T-helper 17 cell (primary cell): ENCODE data around the gene TPPP. TPM values are rescaled to one million over a fixed set of nuclear protein-coding genes. Genes with fewer than 3 reads are reported as not detected.

Experiments used
- ATAC-seq: fragments of 150-1000 bp; cut with Tn5 transposase; 2 replicates; pipeline ENCODE4 v1.10.0; 2021; ENCODE audit warnings: mild to moderate bottlenecking, moderate library complexity
- DNase-seq, 3 donors: peaks; one replicate each; pipeline versions ENCODE4 v3.0.0 to v3.0.0-alpha.2; 2020 to 2021
- H3K9me3 ChIP-seq: one replicate; pipeline ENCODE4 v1.7.0; 2013; ENCODE audit warnings: low read length, mild to moderate bottlenecking; ENCODE audit not compliant: control insufficient read depth, poor library complexity, severe bottlenecking
- H3K27ac Mint-ChIP-seq: one replicate; pipeline ENCODE4 v1.8.0; 2022; ENCODE audit warnings: mild to moderate bottlenecking, moderate library complexity, mixed read lengths
- H3K27me3 Mint-ChIP-seq: one replicate; pipeline ENCODE4 v1.8.0; 2022; ENCODE audit warnings: mixed read lengths
- H3K36me3 Mint-ChIP-seq: one replicate; pipeline ENCODE4 v1.8.0; 2022; ENCODE audit warnings: low read depth, mixed read lengths
- H3K4me1 Mint-ChIP-seq: one replicate; pipeline ENCODE4 v1.8.0; 2022; ENCODE audit warnings: mild to moderate bottlenecking, mixed read lengths
- H3K4me3 Mint-ChIP-seq: one replicate; pipeline ENCODE4 v1.8.0; 2022; ENCODE audit warnings: mild to moderate bottlenecking, moderate library complexity, mixed read lengths
- total RNA-seq, 4 donors: library from RNA in 2 of 4; stranded (reverse) in 2 of 4; gene quantifications; one replicate each; pipeline ENCODE4 v1.2.3 and lab custom pipeline; 2022 to 2026

The TPPP gene
- total RNA-seq, 2 donors from 2014 or later = 17.3 to 35.4 TPM

GRCh38 chr5:622946-623522 is 70.1 kb downstream of the TPPP start:
- H3K27ac Mint-ChIP-seq = no peak overlapping the region
- peak overlapping the region; percentile 41 for H3K4me3 Mint-ChIP-seq
- H3K9me3 ChIP-seq = no peaks in the 10 kb centered on the region
- ATAC-seq = no peak
- H3K4me1 Mint-ChIP-seq = peaks cover 10% of the 10 kb centered on the region
- no peaks in the 10 kb centered on the region for H3K27me3 Mint-ChIP-seq
- peaks cover 6% of the 10 kb centered on the region for H3K36me3 Mint-ChIP-seq
- DNase-seq = peak in 1 of 3 donors; percentile 1

DNA sequence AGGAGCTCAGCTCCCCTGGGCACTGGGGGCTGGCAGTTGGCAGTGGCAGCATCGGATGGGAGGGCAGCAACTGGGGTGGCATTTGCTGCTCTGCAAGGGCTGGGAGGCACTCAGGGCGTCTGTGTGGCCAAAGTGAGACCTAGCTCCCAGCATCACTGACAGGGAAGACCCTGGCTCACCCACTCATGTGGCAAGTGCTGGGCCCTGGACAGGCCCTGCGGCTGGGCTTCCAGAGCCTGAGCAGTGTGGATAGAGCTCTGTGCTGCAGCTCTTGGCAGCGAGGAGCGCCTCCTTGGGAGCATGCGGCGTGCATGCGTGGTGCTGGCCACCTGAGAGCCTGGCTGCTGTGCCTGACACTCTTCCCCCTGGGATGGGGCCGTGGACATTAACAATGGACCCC is 70.8 kb downstream of the TPPP start:
- no peak overlapping the region for H3K27ac Mint-ChIP-seq
- peaks cover 13% of the 10 kb centered on the region for H3K4me1 Mint-ChIP-seq
- peaks cover 8% of the 10 kb centered on the region for H3K36me3 Mint-ChIP-seq
- no peak for ATAC-seq
- H3K4me3 Mint-ChIP-seq = no peak overlapping the region
- no peaks in the 10 kb centered on the region for H3K9me3 ChIP-seq
- no peaks in the 10 kb centered on the region for H3K27me3 Mint-ChIP-seq
- DNase-seq = peak in 1 of 3 donors; percentile 3

DNA sequence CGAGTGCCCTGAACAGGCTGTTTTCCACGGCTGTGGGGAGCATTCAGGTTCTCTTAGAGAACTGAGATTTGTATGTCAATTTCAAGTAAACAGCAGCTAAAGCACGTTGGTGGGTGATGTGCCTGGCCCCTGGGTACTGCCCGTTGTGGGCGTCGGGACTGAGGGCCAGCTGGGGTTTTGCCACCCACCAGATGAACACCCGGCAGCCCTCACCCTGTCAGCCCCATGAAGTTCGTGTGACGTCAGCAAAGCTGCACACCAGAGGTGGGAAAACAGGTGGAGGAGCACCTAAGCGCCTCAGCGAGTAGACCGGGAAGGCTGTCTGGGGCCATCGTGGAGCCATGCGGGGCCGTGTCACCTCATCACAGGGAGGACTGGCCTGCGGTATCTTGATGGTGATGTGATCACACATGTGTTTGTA is 71.8 kb downstream of the TPPP start:
- Mint-ChIP-seq H3K4me3 (no peak overlapping the region), H3K4me1 (peaks cover 14% of the 10 kb centered on the region), H3K27ac (no peak overlapping the region), H3K36me3 (peaks cover 8% of the 10 kb centered on the region), H3K27me3 (no peaks in the 10 kb centered on the region)
- H3K9me3 ChIP-seq = no peaks in the 10 kb centered on the region
- DNase-seq (peak in 1 of 3 donors; percentile 1), ATAC-seq (no peak)

GRCh38 chr5:620586-621180 is 72.5 kb downstream of the TPPP start:
- ATAC-seq (no peak), DNase-seq (peak in 1 of 3 donors; percentile 2)
- Mint-ChIP-seq H3K27ac (no peak overlapping the region), H3K36me3 (peaks cover 7% of the 10 kb centered on the region), H3K27me3 (no peaks in the 10 kb centered on the region), H3K4me1 (peaks cover 13% of the 10 kb centered on the region), H3K4me3 (no peak overlapping the region)
- H3K9me3 ChIP-seq = no peaks in the 10 kb centered on the region

DNA sequence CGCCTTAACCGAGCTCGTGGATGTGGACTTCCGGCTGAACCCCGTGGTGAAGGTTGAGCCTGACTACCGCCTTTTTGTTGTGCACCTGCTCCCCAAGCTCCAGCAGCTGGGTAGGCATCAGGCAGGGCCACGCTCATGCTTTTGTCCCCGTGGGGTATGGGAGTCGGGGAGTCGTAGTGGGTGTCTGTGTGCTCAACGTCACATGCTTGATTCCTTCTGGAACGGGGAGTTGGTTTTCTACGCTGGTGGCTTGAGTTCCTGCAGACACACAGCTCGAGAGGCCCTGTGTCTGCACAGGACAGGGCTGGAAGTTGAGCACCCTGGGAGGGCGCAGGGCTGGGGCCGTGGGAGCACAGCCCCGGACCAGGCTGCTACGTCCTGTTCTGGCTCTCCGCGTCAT is 73.0 kb downstream of the TPPP start:
- peaks cover 7% of the 10 kb centered on the region for H3K36me3 Mint-ChIP-seq
- peak in 1 of 3 donors; percentile 1 for DNase-seq

DNA sequence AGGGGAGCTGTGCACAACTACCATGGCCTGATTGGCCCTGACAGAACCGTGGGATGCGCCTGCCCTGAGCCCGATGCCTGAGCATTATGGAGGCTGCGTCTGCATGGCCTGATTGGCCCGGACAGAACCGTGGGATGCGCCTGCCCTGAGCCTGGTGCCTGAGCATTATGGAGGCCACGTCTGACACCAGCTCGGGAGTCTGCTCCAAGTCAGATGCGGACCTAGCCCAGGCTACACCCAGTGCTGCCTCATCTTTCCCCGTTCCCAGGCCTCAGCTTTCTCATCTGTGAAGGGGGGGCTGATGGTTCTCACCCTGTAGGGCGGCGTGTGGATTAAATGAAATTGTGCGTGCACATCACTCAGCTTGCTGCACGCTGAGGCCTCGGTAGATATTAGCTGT is 73.7 kb downstream of the TPPP start:
- no peak for ATAC-seq
- Mint-ChIP-seq H3K27me3 (no peaks in the 10 kb centered on the region), H3K4me1 (peaks cover 19% of the 10 kb centered on the region), H3K36me3 (peaks cover 7% of the 10 kb centered on the region), H3K4me3 (no peak overlapping the region), H3K27ac (peak overlapping the region; percentile 47)
- H3K9me3 ChIP-seq = no peaks in the 10 kb centered on the region
- DNase-seq = no peak

More for the DNA sequence above, 73.0 kb downstream of the TPPP start:
- Mint-ChIP-seq H3K4me3 (no peak overlapping the region), H3K27ac (peak overlapping the region; percentile 47), H3K27me3 (no peaks in the 10 kb centered on the region), H3K4me1 (peaks cover 17% of the 10 kb centered on the region)
- ATAC-seq = no peak
- no peaks in the 10 kb centered on the region for H3K9me3 ChIP-seq

DNA sequence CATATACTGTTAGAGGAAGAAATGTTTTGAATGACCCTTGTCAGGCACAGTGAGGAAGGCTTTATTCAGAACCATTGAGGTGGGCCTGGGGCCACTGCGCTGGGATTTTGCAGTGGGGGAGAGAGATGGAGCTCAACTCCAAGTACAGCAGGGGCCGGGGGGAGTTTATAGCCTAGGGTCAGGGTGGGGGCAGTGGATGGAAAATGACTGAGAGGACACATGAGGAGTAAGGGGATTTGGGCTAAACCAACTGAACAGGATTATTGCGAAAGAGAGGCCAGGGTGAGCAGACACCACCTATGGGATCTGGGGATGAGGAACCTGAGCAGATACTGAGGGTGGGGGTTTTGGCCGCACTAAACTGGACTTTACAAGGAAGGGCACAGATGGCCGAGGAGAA is 74.7 kb downstream of the TPPP start:
- no peaks in the 10 kb centered on the region for H3K9me3 ChIP-seq
- ATAC-seq = no peak
- DNase-seq = no peak
- Mint-ChIP-seq H3K36me3 (peaks cover 7% of the 10 kb centered on the region), H3K4me3 (no peak overlapping the region), H3K27me3 (no peaks in the 10 kb centered on the region), H3K4me1 (peaks cover 19% of the 10 kb centered on the region), H3K27ac (no peak overlapping the region)

DNA sequence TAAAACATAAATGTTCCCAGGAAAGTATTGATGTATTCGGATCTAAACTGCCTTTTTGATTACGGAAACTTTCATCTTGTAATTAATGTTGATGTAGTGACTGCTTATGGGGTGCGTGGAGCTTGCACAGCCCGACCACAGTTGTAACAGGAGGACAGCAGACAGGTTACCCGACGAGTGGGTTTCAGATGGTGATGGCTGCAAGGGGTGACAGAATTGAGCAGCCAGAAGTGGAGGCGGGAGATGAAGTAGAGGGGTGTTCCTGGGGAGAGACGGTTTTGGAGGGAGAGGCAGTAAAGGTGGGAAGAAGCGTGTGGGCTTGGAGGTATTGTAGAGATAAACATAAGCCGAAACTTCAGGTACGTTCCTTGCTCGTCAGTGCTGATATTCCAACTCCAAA is 75.3 kb downstream of the TPPP start:
- ATAC-seq (no peak), DNase-seq (no peak)
- H3K4me1 Mint-ChIP-seq = peaks cover 21% of the 10 kb centered on the region
- no peaks in the 10 kb centered on the region for H3K9me3 ChIP-seq
- no peak overlapping the region for H3K27ac Mint-ChIP-seq
- H3K36me3 Mint-ChIP-seq = peaks cover 7% of the 10 kb centered on the region
- no peak overlapping the region for H3K4me3 Mint-ChIP-seq
- H3K27me3 Mint-ChIP-seq = no peaks in the 10 kb centered on the region

DNA sequence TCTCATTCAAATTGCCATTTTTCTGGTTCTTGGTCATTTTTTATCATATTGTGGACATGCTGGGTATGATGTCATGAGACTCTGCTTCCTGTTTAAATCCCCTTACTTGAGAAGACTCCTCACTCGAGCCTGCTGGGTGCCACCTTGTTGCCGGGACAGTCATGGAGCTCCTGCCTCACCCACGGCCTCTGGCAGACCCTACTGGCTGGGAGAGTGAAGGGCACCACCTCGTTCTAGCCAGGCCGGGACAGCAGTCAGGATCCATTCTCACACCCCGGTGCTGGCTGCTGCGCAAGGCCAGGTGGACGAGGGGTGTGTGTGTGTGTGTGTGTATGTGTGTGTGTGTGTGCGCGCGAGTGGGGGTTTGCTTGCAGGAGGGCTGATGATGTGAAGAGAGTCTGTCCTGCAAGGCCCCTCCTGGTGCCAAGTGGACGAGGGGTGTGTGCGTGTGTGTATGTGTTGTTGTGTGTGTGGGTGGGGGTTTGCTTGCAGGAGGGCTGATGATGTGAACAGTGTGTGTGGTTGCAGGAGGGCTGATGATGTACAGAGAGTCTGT is 76.6 kb downstream of the TPPP start:
- no peaks in the 10 kb centered on the region for H3K9me3 ChIP-seq
- no peak overlapping the region for H3K4me3 Mint-ChIP-seq
- peak overlapping the region; percentile 29 for H3K27ac Mint-ChIP-seq
- peak in 1 of 3 donors; percentile 5 for DNase-seq
- peaks cover 24% of the 10 kb centered on the region for H3K4me1 Mint-ChIP-seq
- no peak for ATAC-seq
- no peaks in the 10 kb centered on the region for H3K27me3 Mint-ChIP-seq
- H3K36me3 Mint-ChIP-seq = peaks cover 7% of the 10 kb centered on the region

GRCh38 chr5:612498-613424 is 80.4 kb downstream of the TPPP start:
- no peak overlapping the region for H3K27ac Mint-ChIP-seq
- peaks cover 2% of the 10 kb centered on the region for H3K36me3 Mint-ChIP-seq
- no peaks in the 10 kb centered on the region for H3K9me3 ChIP-seq
- peaks cover 8% of the 10 kb centered on the region for H3K27me3 Mint-ChIP-seq
- ATAC-seq = no peak
- H3K4me3 Mint-ChIP-seq = peak overlapping the region; percentile 90
- peaks cover 34% of the 10 kb centered on the region for H3K4me1 Mint-ChIP-seq
- no peak for DNase-seq

DNA sequence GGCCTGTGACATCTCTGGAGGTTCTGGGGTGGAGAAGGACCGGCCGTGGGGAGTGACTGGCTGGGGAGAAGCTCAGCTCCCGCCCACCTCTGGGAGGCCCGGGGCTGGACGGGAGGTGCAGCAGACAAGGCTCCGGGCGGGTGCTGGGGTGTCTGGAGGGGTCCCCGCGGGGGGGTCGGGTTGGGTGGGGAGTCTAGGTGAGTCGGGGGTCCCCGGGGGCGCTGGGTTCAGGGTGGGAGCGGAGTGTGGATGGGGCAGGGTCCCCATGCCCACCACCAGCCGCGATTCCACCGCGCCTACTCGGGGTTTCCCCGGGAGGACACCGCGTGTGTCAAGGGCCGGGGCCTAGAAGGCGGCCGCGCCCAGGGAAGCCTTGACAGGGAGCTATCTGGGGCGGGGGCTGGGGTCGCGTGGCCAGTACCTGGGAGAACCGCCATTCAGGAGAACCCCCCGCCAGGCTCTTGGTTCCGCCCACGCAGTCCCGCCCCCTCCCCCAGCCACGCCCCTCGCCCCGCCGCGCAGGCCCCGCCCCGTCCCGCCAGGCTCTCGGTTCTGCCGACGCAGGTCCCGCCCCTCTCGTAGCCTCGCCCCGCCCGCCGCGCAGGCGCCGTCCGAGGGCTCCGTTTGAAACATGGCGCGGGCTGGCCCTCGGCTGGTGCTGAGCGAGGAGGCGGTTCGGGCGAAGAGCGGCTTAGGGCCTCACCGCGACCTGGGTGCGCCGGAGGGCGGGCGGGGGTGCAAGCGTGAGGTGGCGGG is 81.2 kb downstream of the TPPP start, which contains the start of gene CEP72:
TSS of gene CEP72 (plus strand) at position 610 of the 756 bp plus-strand sequence. CDS start at position 632, 22 bp downstream.
- Mint-ChIP-seq H3K27ac (peak within 1 kb of the TSS; percentile 29), H3K36me3 (peaks cover 2% of the 10 kb centered on the region), H3K4me3 (peak within 1 kb of the TSS; percentile 90), H3K4me1 (peaks cover 40% of the 10 kb centered on the region), H3K27me3 (peaks cover 17% of the 10 kb centered on the region)
- H3K9me3 ChIP-seq = no peaks in the 10 kb centered on the region
- ATAC-seq (peak; percentile 95), DNase-seq (peak; percentile 87 to 93 (median 90))
